CD4-positive, alpha-beta T cell treated with Interleukin-15 for 1 hour (primary cell): ENCODE data around the gene CORO6.
A peak's percentile ranks its signal among the peaks of the same experiment; 100 is the strongest.

ENCODE experiments used
- DNase-seq: peaks from one replicate; pipeline ENCODE4 v3.0.0-alpha.2; 2020

CORO6 gene

DNA sequence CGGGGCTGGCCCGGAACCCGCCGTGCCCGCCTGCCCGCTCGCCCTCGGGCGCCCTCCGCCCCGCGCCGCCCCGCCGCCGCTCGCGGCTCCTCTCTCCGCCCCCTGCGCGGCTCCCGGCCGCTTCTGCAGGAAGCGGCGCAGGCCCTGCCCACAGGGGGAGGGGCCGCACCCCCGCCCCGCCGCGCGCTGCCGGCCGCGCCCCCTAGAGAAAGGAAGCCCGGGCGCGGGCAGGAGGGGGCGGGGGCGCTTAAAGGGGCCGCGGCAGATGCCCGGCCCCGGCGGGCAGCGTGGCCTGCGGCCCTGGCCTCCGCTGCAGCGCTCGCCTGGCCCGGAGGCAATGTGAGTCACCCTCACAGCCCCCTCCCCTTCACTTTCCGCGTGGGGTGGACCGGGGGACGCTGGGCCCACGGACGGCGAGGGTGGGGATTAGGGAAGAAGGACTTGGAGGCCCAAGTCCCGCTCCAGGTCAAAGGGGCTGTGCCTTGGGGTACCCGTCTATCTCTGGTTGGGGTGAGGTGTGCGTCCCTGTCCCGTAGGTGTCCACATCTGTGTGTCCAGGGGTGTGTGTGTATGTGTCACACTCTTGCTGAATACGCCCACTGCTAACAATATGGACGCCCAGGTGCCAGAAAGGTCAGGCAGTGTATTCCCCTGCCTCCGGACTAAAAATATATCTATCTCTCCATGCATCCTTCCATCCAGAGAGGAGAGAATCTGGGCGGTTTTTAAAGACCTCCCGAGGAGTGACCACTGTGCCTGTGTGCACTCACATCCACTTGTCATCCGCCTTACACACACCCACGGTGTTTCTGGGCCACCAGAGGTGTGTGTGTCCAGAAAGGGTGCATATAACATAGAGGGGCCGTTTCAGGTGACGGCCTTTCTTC is 32.9 kb downstream of the CORO6 start, which contains the start of gene GIT1:
GIT1 (minus strand) TSS at position 125 of the 887 bp plus-strand sequence. CDS start 270 bp downstream, outside the sequence.
- DNase-seq, result peak; percentile 85

DNA sequence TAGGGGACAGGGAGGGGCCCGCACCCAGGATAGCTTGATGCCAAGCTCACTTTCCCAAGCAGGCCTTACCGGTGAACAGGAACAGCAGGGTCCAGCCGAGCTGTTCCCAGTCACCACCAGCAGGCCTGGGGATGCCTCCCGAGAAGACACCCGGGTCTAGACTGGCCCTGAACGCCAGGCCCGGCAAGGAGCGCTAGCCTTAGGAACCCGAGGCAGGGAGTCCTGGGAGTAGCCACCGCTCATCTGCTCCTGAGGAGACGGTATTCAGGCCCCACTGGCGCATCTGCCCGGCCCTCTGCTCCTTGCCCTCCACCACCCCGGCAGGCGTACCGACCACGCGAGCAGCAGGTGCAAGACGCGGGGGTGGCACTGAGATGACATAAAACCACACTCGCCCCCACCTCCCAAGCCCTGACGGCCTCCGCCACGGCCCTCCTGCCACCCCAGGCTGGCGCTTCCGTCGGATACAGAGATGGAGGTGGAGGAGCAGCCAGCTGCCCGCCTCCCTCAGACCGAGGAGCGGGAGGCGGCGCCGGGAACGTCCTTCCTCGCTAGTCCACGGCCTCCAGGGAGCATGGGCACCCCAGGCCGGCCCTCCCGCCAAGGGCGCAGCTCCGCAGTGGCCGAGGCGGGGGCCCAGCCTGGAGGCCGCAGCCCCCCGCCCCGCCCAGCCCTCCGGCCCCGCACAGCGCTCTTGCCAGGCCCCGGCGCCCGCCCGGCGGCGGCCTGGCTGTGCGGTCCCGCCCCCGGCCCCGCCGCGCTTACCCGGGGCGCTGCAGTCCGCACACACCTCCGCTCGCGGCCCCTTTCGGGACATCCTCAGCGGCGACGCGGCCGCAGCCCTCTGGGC is 33.9 kb downstream of the CORO6 start:
- DNase-seq, result peak; percentile 55

DNA sequence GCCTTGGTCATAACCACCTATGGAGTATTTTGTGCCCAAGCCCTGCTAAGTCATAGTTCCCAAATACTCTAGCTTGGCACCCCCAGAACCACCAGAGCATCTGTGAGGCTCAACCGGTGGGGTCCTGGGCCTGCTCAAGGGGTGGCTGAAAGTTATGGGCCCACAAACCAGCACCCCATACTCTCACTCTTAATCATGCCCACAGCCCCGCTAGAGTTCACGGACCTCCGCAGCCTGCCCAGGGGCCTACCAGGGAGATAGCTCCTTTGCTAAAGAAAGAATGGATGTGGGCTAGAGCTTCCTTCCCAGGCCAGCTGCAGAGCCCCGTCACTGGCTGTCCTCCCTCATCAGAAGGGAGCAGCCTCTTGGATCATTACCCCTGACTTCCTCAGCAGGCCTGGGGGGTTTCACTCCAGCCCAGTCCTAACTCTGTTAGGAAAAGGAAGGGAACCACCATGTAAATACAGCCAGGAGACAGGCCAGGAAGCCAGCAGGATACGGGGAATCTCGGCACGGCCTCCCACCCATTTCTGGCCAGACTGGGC is 34.6 kb downstream of the CORO6 start:
- no peak for DNase-seq

DNA sequence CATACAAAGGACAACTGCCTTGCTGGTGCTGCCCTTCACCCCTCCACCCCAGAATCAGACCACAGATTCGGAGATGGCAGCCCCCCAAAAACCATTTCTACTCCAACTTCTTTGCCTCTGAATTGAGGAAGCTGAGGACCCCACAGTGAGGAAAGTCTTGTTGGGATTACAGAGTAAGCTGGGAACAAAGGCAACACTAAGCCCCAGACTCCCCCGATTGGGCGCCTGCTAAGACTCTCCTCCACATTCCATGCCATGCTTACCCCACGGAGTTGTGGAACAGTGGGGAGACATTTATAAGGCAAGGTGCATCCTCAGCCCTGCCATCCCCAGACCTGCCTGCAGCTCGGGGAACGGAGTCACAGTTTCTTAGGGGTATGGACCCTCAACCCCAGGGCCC is 35.1 kb downstream of the CORO6 start:
- no peak for DNase-seq

DNA sequence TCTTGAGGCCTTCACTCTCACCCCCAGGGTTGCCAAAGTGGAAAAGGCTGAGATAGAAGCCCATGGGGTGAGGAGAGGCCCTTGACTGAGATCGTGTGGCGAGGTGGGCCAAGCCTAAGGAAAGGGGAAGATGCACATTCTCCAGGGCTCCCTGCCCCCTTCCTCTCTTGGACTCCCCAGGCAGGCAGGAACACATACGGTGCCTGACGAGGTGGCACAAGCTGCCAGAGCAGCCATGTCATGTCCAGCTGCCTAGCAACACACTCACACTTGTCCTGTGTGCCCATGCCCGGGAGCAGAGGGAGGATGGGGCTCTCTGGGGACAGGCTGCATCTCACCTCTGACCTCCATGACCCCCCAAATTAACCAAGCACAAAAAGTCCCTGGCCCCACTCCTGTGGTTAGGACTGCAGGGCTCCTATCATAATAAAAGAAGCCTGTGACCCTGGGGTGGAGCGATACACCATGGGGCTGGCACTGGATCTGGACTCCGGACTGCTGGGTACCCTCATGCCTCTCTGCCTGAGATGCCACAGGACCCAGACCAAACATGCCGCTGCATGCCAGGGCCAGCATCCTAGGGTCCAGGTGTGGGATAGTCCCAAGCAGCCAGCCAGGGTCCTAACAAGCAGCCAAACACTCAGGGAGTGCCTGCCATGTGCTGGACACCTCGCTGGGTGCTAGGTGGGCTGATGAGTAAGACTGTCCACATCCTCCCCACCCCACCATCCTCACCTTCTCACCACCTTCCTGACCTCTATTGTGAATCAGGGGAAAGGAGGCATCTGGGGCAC is 35.8 kb downstream of the CORO6 start:
- no peak for DNase-seq

DNA sequence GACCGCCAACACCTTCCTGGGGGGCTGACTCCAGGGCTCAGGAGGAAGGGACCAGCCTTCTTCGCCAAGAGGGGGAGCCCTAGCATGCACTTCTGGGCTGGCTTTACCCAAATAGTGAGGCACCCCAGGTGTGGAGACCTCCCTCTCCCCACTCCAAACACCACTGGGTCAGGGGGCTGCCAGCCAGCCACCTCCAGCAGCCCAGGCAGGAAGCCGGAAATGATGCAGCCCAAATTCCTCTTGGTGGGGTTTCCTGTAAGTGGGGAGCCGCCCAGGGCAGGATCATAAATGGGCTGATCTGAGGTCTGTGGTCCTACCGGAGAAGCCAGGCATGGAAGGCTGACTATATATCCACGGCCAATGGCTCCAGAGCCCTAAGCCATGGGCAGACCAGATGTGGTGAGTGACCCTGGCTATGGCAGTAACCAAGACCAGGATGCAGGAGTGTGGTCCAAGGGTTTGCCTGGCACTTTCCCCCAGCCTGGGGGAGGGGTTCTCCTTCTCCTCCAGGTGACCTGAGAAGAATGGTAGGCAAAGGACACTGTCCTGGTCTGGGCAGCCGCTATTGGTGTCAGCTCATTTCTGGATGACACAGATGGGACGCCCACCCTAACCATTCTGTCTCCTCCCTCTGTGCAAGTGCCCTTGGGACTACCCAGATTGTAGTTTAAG is 37.5 kb downstream of the CORO6 start:
- no peak for DNase-seq

DNA sequence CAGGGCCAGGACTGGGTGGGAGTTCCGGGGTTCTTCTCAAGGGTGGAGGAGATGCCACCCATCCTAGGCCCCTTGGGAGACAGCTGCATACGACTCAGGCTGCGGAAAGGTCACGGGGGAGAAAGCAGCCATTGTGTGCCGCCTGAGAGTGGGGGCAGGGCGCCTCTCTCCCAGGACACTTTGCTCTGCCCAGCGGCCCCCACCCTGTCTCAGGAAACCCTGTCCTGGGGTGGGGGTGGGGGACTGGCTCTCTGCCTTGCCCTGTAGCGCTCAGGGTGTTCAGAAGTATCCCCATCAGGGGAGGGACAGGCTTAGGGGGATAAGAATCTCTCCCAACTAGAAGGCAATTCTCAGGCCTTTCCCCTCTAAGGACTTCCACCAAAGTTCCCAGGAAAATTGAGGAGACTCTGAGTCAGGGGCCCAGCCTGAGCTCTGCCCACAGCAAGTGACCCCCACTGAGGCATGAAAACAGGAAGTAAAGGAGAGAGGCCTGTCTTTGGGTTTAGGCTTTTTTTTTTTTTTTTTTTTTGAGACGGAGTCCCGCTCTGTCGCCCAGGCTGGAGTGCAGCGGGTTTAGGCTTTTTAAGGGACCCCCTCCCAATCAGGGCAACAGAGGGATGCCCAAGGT is 38.1 kb downstream of the CORO6 start:
- DNase-seq, result no peak

DNA sequence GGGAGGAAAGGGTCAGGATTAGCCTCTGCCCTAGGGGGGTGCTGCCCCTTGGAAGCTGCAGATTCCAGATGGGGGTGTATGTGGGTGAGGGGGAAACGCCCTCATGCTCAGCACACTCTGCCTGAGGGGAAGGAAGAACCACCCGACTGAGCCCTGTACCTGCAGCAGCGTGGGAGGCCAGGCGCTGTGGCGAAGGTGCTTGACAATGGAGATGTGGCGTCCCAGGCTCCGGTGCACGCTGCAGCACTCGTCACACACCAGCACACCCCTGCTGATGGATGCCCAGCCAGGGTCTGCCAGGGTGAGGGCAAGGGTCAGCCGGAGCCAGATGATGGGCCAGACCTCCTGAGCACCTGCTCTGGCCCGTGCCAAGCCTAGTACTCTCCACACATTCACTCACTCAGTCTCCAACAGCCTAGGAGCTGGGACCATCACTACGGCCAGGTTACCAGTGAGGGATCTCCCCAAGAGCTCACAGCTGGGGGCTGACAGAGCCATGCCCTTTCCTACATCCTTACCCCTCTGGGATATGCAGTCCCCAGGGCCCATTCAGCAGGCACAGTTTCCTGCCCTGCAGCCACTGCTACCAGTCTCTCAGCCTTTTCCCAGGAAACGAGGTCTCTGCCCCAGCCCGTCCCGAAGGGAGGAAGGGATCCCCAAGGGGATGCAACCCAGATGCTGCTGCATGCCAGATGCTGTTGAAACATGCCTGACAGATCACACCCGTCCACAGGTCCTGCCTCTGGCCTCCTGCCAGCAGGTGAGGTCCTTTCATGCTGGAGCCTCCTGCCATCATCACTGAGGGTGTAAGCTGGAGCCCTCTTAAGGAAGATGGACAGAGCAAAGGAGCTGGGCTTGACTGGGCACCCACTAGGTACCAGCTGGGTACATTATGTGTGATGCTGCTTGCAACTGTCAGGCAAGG is 39.1 kb downstream of the CORO6 start:
- DNase-seq, result no peak

DNA sequence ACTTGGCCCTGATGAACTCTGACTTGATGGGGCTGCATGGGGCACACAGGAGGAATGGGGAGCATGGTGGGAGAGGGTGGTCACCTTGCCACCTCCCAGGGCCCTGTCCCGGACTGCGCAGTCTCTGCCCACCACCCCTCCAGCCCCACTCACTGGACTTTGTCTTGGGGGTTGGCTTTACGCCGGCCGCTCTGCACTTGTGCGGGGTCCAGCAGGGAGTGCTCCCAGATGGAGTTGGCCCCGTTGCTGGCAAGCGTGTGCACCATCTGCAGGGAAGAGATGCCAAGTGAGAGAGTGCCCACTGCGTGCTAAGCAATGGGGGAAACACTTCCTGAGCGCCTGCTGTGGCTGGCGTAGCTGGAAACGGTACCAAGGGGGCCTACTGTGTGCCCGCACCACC is 39.9 kb downstream of the CORO6 start:
- DNase-seq, result no peak

DNA sequence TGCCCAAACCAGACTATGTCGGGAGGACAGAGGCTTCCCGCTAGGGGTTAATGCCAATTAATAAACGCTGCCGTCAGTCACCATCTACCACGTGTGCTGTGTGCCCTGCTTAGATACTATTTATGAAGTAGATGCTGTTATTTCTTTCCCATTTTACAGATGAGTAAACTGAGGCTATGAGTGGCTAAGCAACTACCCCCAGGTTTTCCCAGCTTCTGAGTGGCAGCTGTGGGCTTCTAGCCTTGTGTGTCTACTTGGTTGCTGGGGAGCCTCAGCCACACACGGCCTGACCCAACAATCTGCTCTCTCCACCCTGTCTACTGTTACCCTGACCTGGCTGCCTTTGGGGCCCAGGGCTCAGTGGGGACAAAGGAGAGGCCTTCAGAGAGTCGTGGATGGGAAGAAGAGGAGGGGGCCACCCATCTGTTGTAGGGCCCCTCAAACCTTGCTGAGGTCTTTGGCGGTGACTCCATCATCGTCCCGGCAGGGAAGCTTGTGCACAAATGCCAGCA is 40.4 kb downstream of the CORO6 start:
- DNase-seq, result no peak

DNA sequence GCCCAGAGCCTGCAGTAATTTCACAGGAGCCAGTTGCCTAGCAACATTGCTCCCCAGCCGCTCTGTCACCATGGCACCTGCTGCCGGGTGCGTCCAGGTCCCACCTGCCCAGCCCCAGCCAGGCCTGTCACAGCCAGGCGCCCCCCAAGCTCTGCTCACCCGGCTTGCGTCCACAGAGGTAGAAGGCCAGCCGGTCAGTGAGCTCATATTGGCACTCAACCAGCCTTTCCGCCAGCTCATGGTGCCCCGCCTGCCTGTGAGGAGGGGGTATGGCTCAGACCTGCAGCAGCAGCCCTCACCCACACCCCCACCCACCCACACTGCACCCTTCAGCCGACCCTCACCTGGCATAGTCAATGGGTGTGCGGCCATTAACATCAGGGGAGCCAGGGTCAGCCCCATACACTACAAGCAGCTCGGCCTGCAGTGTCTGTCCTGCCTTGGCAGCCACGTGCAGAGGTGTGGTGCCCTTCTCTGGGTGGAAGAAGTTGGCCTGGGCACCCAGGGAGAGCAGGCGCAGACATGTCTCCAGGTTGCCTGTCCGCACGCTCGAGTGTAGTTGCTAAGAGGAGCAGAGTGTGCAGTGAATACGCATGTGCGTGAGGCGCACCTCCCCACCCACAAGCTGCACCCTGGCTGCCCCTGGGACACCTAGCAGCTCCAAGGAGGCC is 41.0 kb downstream of the CORO6 start:
- DNase-seq, result no peak

DNA sequence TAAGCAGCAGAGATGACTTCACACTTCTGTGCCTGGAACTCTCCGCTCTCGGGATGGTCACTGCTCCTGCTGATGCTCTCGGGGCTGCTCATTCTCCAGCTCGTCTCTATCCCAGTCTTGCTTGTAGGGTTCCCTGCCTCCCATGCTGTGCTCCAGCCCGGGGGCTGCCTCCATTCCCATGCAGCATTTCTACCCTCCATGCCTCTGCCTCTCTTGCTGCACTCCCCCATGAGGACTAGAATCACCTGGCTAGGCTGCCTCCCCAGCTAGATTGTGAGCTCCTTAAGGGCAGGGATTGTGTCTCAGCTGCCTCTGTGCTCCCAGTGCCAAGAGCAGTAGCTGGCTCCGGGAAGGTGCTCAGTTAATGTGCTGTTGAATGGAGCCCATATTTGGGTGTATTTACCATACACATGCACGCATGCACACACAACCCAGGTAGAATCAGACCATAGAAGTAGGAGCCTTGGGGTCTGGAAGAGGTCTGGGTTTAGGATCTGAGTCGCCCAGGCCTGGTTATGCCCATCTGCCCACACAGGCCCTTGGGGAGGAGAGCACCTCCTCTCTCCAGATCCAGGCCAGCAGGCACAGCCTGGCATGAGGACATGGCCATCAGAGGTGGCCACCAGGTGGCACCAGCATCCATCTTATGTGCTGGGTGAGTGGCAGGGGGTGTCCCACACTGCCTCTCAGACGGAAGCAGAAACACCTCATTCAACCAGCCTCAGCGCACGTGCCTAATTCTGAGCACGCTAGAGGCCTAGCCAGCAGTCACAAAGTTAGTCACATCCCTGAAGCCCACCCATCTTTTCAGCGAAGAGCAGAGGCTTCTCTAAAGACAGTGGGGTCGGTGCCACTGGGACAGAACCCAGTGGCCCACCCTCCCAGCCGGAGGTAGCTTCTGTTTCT is 42.6 kb downstream of the CORO6 start:
- peak; percentile 90 for DNase-seq

DNA sequence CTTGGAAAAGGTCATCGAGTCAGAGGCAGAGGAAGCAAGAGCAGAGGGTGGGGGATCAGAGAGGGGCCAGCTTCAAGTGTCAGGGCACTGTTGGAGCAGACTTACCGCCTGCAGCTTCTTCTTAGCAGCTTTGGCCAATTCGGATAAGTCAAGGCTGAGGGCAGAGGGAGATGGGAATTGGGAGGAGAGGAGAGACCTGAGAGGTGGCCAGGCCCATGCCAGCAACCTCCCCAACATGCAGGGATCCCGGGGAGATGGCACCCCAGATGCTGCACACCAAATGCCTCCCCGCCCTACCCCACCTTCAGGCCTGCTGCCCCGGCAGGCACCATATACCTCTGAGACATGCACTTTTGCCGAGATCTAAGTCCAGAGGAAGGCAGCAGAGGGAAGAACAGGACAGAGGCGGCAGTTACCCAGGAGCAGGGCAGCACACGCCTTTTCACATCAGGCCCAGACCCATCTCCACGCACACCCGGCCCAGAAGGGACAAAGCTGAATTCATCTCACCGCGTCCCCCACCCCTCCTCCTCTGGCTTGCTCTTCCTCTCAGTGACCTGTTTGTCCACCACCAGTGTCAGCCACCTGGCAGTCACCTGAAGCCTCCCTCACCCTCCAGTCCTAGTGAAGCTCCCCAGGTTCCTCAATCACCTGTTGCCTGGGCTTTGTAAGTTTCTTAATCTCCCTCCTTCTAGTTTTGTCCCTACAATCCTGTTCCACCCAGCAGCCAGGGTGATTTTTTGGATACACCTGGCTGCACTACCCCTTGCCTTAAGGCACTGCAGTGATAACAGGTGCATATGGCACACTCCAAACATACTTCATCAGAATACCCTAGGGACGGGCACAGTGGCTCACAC is 43.9 kb downstream of the CORO6 start:
- no peak for DNase-seq

DNA sequence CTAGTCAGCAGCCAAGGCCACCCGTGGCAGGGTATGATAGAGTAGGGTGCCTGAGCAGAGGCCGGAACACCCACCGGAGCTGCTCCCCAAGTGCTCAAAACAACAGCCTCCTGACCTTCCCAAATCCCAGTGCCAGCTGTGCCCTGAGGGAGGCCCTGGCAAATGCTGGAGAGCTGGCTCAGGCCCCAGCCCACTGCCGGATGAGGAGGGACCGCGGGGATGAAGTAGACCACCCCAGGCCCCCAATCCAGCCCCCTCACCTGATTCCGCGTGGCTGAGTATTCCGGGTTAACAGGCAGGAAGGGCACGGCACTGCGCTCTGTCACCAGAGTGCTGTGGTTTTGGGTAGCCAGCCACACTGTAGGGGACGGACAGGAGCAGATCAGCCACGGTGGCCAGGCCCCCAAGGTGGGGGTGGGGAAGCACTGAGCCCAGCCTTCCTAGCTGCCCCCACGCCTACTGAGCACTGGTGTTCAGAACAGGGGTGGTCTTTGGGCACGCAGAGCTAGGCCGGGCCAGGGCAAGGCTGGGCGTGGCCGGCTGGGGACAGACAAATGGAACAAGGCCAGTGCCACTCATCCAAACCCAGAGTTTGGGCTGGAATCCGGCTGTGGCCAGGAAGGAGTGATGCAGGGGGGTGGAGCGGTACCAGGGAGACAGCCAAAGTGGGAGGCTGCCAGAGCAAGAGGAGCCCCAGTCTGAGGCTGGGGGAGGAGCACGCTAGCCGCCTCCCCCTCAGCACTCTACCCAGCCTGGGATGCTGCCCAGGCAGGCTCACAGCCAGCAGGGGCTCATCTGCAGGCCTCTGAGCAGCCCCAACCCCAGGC is 45.1 kb downstream of the CORO6 start:
- no peak for DNase-seq

DNA sequence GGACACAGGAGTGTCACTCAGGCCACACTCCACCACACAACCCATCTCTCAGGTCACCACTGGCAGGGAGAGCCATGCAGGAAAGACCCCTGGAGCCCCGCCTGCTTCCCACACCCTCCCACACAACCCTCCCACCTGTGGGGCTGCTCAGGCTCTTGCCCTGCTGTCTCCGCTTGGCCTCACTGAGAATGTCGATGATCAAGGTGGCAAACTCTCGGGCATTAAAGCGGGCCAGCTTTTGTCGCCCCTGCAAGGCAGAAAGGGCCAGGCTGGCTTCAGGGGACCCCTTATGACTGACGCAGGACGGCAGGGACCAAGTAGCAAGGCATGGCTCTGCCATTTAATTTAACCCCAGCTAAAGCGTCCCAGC is 45.7 kb downstream of the CORO6 start:
- DNase-seq, result no peak

DNA sequence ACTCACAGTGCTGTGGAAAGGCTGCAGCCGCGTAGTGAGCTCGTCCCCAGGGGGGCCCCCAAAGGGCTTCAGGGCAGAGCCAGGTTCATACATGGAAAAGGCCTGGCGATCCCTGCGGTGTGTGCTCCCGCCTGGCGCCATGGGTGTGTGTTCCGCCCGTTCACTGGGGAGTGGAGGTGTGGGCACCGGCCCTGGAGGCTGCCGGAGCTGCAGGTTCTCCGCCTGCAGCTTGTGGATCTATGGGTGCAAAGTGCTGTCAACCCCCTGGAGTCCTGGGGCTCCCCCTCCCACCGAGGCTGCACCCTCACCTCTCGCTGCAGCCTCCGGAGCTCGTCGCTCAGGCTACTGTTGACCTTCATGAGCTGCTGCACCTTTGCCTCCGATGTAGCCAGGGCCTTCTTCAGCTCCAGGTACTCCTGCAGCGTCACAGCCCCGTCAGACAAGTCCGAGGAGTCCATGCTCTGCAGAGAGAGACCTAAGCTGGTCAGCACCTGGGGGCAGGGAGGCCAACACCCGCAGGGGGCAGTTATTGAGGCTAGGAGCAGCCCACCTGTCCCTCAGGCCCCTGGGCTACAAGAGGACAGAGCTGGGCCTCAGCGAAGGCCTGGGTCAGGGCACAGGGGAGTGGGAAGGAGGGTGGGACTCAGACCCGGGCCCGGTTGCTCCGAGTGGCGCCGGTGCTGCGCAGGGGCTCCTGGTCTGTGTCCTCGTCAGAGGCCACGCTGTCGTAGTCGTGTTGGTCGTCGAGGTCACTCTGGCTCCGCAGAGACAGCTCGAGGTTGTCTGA is 46.3 kb downstream of the CORO6 start:
- no peak for DNase-seq
